PC-3 (cell line): ENCODE results near the gene OTOF. TPM values are rescaled to one million over a fixed set of nuclear protein-coding genes. Genes with fewer than 3 reads are reported as not detected.

Experiments
- ATAC-seq: fragments of 200-7000 bp; cut with Tn5 transposase; 2 replicates; pipeline ENCODE4 v1.9.1; 2020; ENCODE audit warnings: mild to moderate bottlenecking, moderate library complexity
- BruUV-seq: library from RNA; stranded (reverse); fragments of 400-500 nt; replicated peaks from 2 replicates; lab custom pipeline; 2021; lab: Mats Ljungman, UMichigan
- CTCF ChIA-PET: fragments of 300-600 bp; sonication (Branson Sonifier 250); formaldehyde crosslinking; loops from one replicate; lab custom pipeline; 2022; ENCODE audit warnings: antibody characterized with exemption; lab: Charles Lee
- POLR2A ChIA-PET: fragments of 300-600 bp; sonication (Branson Sonifier 250); formaldehyde crosslinking; loops from one replicate; lab custom pipeline; 2022; ENCODE audit warnings: antibody characterized with exemption; ENCODE audit not compliant: unreplicated experiment; lab: Charles Lee
- DNase-seq: peaks from one replicate; pipeline ENCODE4 v3.0.0-alpha.2; 2015
- H2AFZ ChIP-seq: fragments of 300-600 bp; sonication (generic); 2 replicates; pipeline ENCODE4 v1.6.0; 2016; ENCODE audit warnings: antibody characterized with exemption, low read length
- H3F3A ChIP-seq: fragments of 300-600 bp; sonication (generic); one replicate; pipeline ENCODE4 v1.6.0; 2017; ENCODE audit warnings: antibody characterized with exemption, low read length, control low read depth, mild to moderate bottlenecking; ENCODE audit not compliant: unreplicated experiment
- H3K27ac ChIP-seq: fragments of 300-600 bp; sonication (generic); 2 replicates; pipeline ENCODE4 v1.5.1; 2016; ENCODE audit warnings: mild to moderate bottlenecking, low read length
- H3K27me3 ChIP-seq: fragments of 300-600 bp; sonication (generic); 2 replicates; pipeline ENCODE4 v1.6.1; 2016; ENCODE audit warnings: low read length, mixed read lengths
- H3K36me3 ChIP-seq: fragments of 300-600 bp; sonication (generic); 2 replicates; pipeline ENCODE4 v1.6.1; 2016; ENCODE audit warnings: low read depth, mixed run types, low read length, mixed read lengths
- H3K4me1 ChIP-seq: fragments of 300-600 bp; sonication (generic); 2 replicates; pipeline ENCODE4 v1.5.1; 2016; ENCODE audit warnings: low read length; ENCODE audit not compliant: insufficient read depth
- H3K4me2 ChIP-seq: fragments of 300-600 bp; sonication (generic); 2 replicates; pipeline ENCODE4 v1.6.0; 2016; ENCODE audit warnings: low read length
- H3K4me3 ChIP-seq: fragments of 300-600 bp; sonication (generic); 2 replicates; pipeline ENCODE4 v1.5.1; 2016; ENCODE audit warnings: mild to moderate bottlenecking, low read length, mixed read lengths
- H3K79me2 ChIP-seq: fragments of 300-600 bp; sonication (generic); 2 replicates; pipeline ENCODE4 v1.6.1; 2017; ENCODE audit warnings: low read length, mixed read lengths
- H3K9ac ChIP-seq: fragments of 300-600 bp; sonication (generic); 2 replicates; pipeline ENCODE4 v1.6.0; 2016; ENCODE audit warnings: mild to moderate bottlenecking, low read length
- H3K9me2 ChIP-seq: fragments of 300-600 bp; sonication (generic); replicated peaks from 2 replicates; pipeline ENCODE4 v1.6.1; 2016; ENCODE audit warnings: mixed run types, low read length, mixed read lengths
- H3K9me3 ChIP-seq: fragments of 300-600 bp; sonication (generic); 2 replicates; pipeline ENCODE4 v1.6.1; 2016; ENCODE audit warnings: low read length, mixed read lengths
- H4K20me1 ChIP-seq: fragments of 300-600 bp; sonication (generic); 2 replicates; pipeline ENCODE4 v1.6.1; 2016; ENCODE audit warnings: low read length, mixed read lengths
- EZH2 ChIP-seq: fragments of 300-600 bp; sonication (generic); IDR thresholded peaks from one replicate; pipeline ENCODE4 v1.6.1; 2017; ENCODE audit warnings: antibody characterized with exemption, mild to moderate bottlenecking, low read length; ENCODE audit not compliant: unreplicated experiment
- EZH2phosphoT487 ChIP-seq: fragments of 300-600 bp; sonication (generic); IDR thresholded peaks from 2 replicates; pipeline ENCODE4 v1.6.1; 2018; ENCODE audit warnings: mild to moderate bottlenecking, antibody characterized with exemption, low read length, borderline replicate concordance
- intact Hi-C: fragments of 100-400 bp; cut with micrococcal nuclease; formaldehyde crosslinking; loops from 2 replicates; pipeline ENCODE4 v1.9.0; 2023
- total RNA-seq: library from RNA; depleted of rRNA; stranded (reverse); fragments of >200 nt; gene quantifications from 2 replicates; pipeline ENCODE4 v1.2.3, GENCODE V29; 2014
- TF ChIP-seq, protein P1 (sequence below): fragments of 300-600 bp; sonication (generic); conservative IDR thresholded peaks from 2 replicates; pipeline ENCODE4 v1.5.1; 2017; ENCODE audit warnings: antibody characterized with exemption, low read depth, mild to moderate bottlenecking, low read length

OTOF gene
- total RNA-seq, 1 experiment from 2014 or later = not detected

DNA sequence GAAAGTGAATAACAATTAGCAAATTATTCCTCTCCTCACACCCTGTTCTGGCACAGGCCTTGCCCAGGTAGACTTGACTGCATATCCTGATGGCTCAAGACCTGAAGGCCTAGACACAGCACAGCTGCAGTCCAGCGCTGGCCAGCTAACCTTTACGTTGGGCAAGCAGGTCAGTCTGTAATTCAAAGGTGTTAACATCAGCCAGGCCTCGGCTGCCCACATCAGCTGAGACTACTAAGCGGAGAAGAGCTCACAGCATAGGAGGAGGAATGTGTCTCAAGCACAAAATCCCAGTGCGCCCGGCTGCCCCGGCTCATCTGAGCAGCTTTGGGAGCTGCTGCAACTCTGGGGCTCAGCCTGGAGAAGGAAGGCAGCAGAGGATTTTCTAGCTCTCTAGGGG lies 33.5 kb upstream of the OTOF start:
- CTCF ChIA-PET = no interaction called here

DNA sequence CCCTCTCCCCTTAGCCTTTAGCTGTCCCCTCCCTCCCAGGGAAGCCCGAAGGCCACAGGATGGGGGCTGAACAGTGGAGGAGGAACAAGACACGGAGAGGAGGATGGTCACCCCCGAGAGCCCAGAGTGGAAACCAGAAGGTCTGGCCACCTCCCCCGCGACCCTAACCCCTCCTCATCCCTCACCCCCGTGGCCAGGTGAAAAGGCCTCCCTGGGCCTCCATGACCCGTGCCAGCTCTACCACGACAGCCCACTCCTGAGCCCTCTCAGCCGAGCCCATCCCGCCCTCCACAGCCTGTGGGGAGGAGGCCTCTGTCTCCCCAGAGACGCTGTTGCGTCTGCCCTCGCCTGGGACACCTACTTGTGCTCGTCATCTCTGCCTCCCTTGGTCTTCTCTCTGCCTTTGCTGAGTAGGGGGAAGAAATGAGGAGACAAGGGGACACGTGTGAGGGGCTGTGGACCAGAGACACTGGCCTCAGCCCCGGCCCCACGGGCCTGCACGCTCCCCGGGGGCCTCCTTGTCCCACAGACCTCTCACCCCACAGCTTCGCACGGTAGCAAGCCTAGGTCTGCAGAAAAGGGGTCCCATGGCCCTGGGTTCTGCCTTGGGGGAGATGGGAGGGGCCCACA lies 32.5 kb upstream of the OTOF start:
- BruUV-seq = no TSS peak
- Histone ChIP-seq H4K20me1 (no peaks in the 10 kb centered on the region), H3K9me2 (no peaks in the 10 kb centered on the region), H2AFZ (no peak overlapping the region), H3K4me3 (no peak overlapping the region), H3K27ac (no peak overlapping the region), H3F3A (no peaks in the 10 kb centered on the region), H3K9me3 (no peaks in the 10 kb centered on the region), H3K4me1 (no peaks in the 10 kb centered on the region), H3K27me3 (peaks cover 55% of the 10 kb centered on the region), H3K36me3 (no peaks in the 10 kb centered on the region), H3K79me2 (no peaks in the 10 kb centered on the region), H3K9ac (no peak overlapping the region), H3K4me2 (no peak overlapping the region)
- intact Hi-C loops = no loop called here
- TF ChIP-seq EZH2 (no peak), EZH2phosphoT487 (no peak)
- TF ChIP-seq, protein P1, sequence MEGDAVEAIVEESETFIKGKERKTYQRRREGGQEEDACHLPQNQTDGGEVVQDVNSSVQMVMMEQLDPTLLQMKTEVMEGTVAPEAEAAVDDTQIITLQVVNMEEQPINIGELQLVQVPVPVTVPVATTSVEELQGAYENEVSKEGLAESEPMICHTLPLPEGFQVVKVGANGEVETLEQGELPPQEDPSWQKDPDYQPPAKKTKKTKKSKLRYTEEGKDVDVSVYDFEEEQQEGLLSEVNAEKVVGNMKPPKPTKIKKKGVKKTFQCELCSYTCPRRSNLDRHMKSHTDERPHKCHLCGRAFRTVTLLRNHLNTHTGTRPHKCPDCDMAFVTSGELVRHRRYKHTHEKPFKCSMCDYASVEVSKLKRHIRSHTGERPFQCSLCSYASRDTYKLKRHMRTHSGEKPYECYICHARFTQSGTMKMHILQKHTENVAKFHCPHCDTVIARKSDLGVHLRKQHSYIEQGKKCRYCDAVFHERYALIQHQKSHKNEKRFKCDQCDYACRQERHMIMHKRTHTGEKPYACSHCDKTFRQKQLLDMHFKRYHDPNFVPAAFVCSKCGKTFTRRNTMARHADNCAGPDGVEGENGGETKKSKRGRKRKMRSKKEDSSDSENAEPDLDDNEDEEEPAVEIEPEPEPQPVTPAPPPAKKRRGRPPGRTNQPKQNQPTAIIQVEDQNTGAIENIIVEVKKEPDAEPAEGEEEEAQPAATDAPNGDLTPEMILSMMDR = no peak
- DNase-seq (no peak), ATAC-seq (no peak)
- ChIA-PET POLR2A (no interaction called here), CTCF (no interaction called here)

More for the DNA sequence above, 33.5 kb upstream of the OTOF start:
- Histone ChIP-seq H3K4me2 (no peak overlapping the region), H3K9ac (no peak overlapping the region), H3K27me3 (peaks cover 55% of the 10 kb centered on the region), H3K9me2 (no peaks in the 10 kb centered on the region), H3K36me3 (no peaks in the 10 kb centered on the region), H3K79me2 (no peaks in the 10 kb centered on the region), H3F3A (no peaks in the 10 kb centered on the region), H4K20me1 (no peaks in the 10 kb centered on the region), H3K4me3 (no peak overlapping the region), H3K27ac (no peak overlapping the region), H3K9me3 (no peaks in the 10 kb centered on the region), H3K4me1 (no peaks in the 10 kb centered on the region), H2AFZ (no peak overlapping the region)
- TF ChIP-seq EZH2 = no peak
- TF ChIP-seq, protein P1 = no peak
- no peak for TF ChIP-seq EZH2phosphoT487
- intact Hi-C loops = no loop called here
- DNase-seq = no peak
- ATAC-seq = no peak
- no TSS peak for BruUV-seq
- POLR2A ChIA-PET = no interaction called here

DNA sequence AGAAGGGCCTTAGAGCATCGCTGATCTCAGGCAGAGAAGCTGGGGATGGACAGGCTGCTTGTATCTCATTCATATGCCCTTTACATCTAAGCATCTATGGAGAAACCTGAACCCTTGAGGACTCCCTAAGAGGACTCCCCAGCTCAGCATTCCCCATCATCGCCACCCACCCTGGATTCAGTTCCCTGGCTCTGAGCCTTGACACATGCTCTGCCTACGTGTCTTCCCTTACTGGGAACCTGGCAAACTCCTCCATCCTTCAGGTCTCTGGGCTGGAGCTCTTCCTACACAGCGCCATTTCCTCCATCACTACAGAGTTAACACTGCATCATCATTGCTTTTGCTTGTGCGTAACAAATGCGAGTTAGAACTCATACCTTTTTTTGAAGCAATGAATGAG lies 31.2 kb upstream of the OTOF start:
- Histone ChIP-seq H3K27ac (no peak overlapping the region), H3K27me3 (peaks cover 55% of the 10 kb centered on the region), H3K4me3 (no peak overlapping the region), H3K4me2 (no peak overlapping the region), H2AFZ (no peak overlapping the region), H3K9ac (no peak overlapping the region), H3K9me2 (no peaks in the 10 kb centered on the region), H3K36me3 (no peaks in the 10 kb centered on the region), H3K79me2 (no peaks in the 10 kb centered on the region), H3F3A (no peaks in the 10 kb centered on the region), H4K20me1 (no peaks in the 10 kb centered on the region), H3K9me3 (no peaks in the 10 kb centered on the region), H3K4me1 (no peaks in the 10 kb centered on the region)
- TF ChIP-seq, protein P1 = no peak
- TF ChIP-seq EZH2phosphoT487 (no peak), EZH2 (no peak)
- no TSS peak for BruUV-seq
- CTCF ChIA-PET = no interaction called here
- intact Hi-C loops = no loop called here
- POLR2A ChIA-PET = no interaction called here
- no peak for DNase-seq
- no peak for ATAC-seq
